Stimulated activated naive CD4-positive, alpha-beta T cell treated with Interleukin-2 at 50 U/mL for 16 hours (primary cell): Measurements from ENCODE around the gene GRK1.

Experiments
- DNase-seq: peaks from one replicate; lab custom pipeline; 2025; lab: John Stamatoyannopoulos, UW

The GRK1 gene

GRCh38 chr13:113632706-113633484 is 34.1 kb upstream of the GRK1 start:
- no peak for DNase-seq

- DNase-seq, result no peak
Measured at GRCh38 chr13:113633485-113633873, 33.5 kb upstream of the GRK1 start.

GRCh38 chr13:113634279-113635047 is 32.6 kb upstream of the GRK1 start:
- no peak for DNase-seq

- DNase-seq, result no peak
Measured at GRCh38 chr13:113635048-113635420, 32.0 kb upstream of the GRK1 start.

- DNase-seq, result no peak
Measured at GRCh38 chr13:113635709-113636108, 31.3 kb upstream of the GRK1 start.

GRCh38 chr13:113636266-113636963 is 30.6 kb upstream of the GRK1 start:
- no peak for DNase-seq

GRCh38 chr13:113637262-113638160 is 29.5 kb upstream of the GRK1 start:
- no peak for DNase-seq

GRCh38 chr13:113638173-113638746 is 28.8 kb upstream of the GRK1 start:
- DNase-seq, result no peak

GRCh38 chr13:113638806-113639205 is 28.2 kb upstream of the GRK1 start:
- no peak for DNase-seq

GRCh38 chr13:113639616-113640262 is 27.3 kb upstream of the GRK1 start:
- no peak for DNase-seq

- DNase-seq, result no peak
Measured at GRCh38 chr13:113641426-113641825, 25.6 kb upstream of the GRK1 start.

- no peak for DNase-seq
Measured at GRCh38 chr13:113642563-113642962, 24.5 kb upstream of the GRK1 start.

- DNase-seq, result no peak
Measured at GRCh38 chr13:113643593-113643992, 23.4 kb upstream of the GRK1 start.

- DNase-seq, result no peak
Measured at GRCh38 chr13:113644800-113645199, 22.2 kb upstream of the GRK1 start.

- no peak for DNase-seq
Measured at GRCh38 chr13:113645329-113645728, 21.7 kb upstream of the GRK1 start.

- no peak for DNase-seq
Measured at GRCh38 chr13:113646376-113646775, 20.6 kb upstream of the GRK1 start.

- DNase-seq, result no peak
Measured at GRCh38 chr13:113646921-113647340, 20.1 kb upstream of the GRK1 start.

GRCh38 chr13:113647351-113648215 is 19.4 kb upstream of the GRK1 start:
- DNase-seq, result no peak

GRCh38 chr13:113648216-113648610 is 18.8 kb upstream of the GRK1 start:
- DNase-seq, result no peak

- DNase-seq, result no peak
Measured at GRCh38 chr13:113649212-113649611, 17.8 kb upstream of the GRK1 start.
